ENCODE measurements around the gene TMEM126A. TPM values are rescaled to one million over a fixed set of nuclear protein-coding genes. Genes with fewer than 3 reads are reported as not detected.
A peak's percentile ranks its signal among the peaks of the same experiment; 100 is the strongest.
"Not testable (repeated sequence)": the region's sequence is repeated elsewhere in the genome, so short reads cannot be mapped to it uniquely, and the experiment has no call there.

Gene TMEM126A
- total RNA-seq, 8 experiments from 2014 or later: 23.2 to 57.5 (median 37.7) TPM

- Histone ChIP-seq H3K4me3 (peak overlapping the region; percentile 57 to 90 (median 77)), H3K4me1 (replicated peaks in 1 of 2) (peaks cover 4 to 33% of the 10 kb centered on the region in 2 donors), H3K27ac (peak overlapping the region; percentile 95 to 99)
- in situ Hi-C loops (cut with MboI; ENCODE audit: low pct_unique_long_range_greater_than_20kb in 2 of 9, low sequenced_read_pairs in 9 of 9, unreplicated experiment in 9 of 9): no loop called here
- ATAC-seq (replicated peaks in 6 of 8): peak; percentile 30 to 50 (median 44)
- WGBS, 10 experiments: 0 to 3% (median 0%) methylated on average over 1 to 36 of the region's 73 CpGs; no CpG with 5 or more reads in 1 of the 10 experiments
These were observed 16.2 kb downstream of the TMEM126A start for GRCh38 chr11:85663753-85664614.

DNA sequence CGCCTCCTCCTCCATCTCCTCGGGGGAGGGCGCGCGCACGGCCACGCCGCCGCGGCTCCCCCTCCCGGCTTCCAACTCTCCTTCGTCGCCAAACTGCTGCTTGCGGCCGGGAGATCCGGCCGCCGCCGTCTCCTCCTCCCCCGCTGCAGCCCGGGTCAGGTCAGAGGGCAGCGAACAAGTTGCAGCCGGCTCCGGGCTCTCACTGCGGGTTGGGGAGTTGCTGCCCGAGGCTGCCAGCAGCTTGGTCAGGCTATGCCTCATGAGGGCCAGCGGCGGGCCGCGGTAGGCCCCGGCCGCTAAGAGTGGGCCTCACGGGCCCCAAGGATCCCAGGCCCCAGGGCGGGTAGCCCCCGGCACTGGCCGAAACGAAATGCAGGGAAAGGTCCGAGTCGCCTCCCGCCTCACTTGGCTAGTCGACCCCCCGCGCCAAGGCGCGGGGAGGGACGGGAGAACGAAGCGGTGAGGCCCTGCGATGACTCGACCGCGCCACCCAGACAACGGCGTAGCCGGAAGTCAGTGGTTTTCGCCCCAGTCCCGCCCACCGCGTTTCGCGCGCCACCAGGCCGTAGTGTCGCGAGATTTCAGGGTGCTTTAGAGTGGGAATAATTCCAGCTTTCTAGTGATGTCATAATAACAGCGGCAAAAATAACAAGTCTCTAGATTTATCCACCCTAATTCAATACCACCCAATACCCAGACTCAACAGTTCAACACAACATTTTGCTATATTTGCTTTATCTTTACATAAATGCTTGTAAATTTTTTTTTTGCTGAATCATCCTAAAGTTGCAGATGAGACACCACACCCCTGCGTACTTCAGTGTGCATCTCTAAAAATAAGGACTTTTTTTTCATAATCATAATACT is 17.1 kb downstream of the TMEM126A start, which contains the start of gene CREBZF:
Gene CREBZF (minus strand): TSS at position 515 of the 867 bp plus-strand sequence. CDS start 254 bp downstream, at position 261.
- peak; percentile 88 to 94 (median 90) for ATAC-seq (replicated peaks in 6 of 8)
- peaks cover 4 to 24% of the 10 kb centered on the region in 2 donors for H3K4me1 ChIP-seq (replicated peaks in 1 of 2)
- peak within 1 kb of the TSS; percentile 95 to 99 for H3K27ac ChIP-seq
- in situ Hi-C loops (cut with MboI; ENCODE audit: low pct_unique_long_range_greater_than_20kb in 2 of 9, low sequenced_read_pairs in 9 of 9, unreplicated experiment in 9 of 9): no loop called here
- 0 to 71% (median 4%) methylated on average over 1 to 21 of the region's 67 CpGs; no CpG with 5 or more reads in 1 of the 10 experiments for WGBS, 10 experiments
- peak within 1 kb of the TSS; percentile 57 to 90 (median 77) for H3K4me3 ChIP-seq

- Histone ChIP-seq H3K4me1 (replicated peaks in 1 of 2) (peaks cover 4 to 17% of the 10 kb centered on the region in 2 donors), H3K4me3 (no peak overlapping the region), H3K27ac (no peak overlapping the region)
- in situ Hi-C loops (cut with MboI; ENCODE audit: low pct_unique_long_range_greater_than_20kb in 2 of 9, low sequenced_read_pairs in 9 of 9, unreplicated experiment in 9 of 9): no loop called here
- WGBS, 10 experiments: 20 to 100% (median 72%) methylated on average over 1 to 5 of the region's 5 CpGs
- ATAC-seq (replicated peaks in 6 of 8): no peak
These were observed 18.0 kb downstream of the TMEM126A start for GRCh38 chr11:85665733-85666132.

- no peak for ATAC-seq (replicated peaks in 6 of 8)
- Histone ChIP-seq H3K4me3 (no peak overlapping the region), H3K4me1 (replicated peaks in 1 of 2) (peaks cover 4 to 8% of the 10 kb centered on the region in 2 donors), H3K27ac (no peak overlapping the region)
- in situ Hi-C loops (cut with MboI; ENCODE audit: low pct_unique_long_range_greater_than_20kb in 2 of 9, low sequenced_read_pairs in 9 of 9, unreplicated experiment in 9 of 9): no loop called here
- WGBS, 10 experiments: 48 to 100% (median 86%) methylated on average over 1 to 3 of the region's 3 CpGs; no CpG with 5 or more reads in 3 of the 10 experiments
These were observed 18.9 kb downstream of the TMEM126A start for GRCh38 chr11:85666687-85667086.

GRCh38 chr11:85668157-85668556 is 20.4 kb downstream of the TMEM126A start:
- Histone ChIP-seq H3K27ac (no peak overlapping the region), H3K4me3 (no peak overlapping the region), H3K4me1 (replicated peaks in 1 of 2) (peaks cover 4 to 8% of the 10 kb centered on the region in 2 donors)
- no peak for ATAC-seq (replicated peaks in 6 of 8)
- WGBS, 10 experiments: 45 to 100% (median 92%) methylated on average over 1 of the region's 1 CpG
- in situ Hi-C loops (cut with MboI; ENCODE audit: low pct_unique_long_range_greater_than_20kb in 2 of 9, low sequenced_read_pairs in 9 of 9, unreplicated experiment in 9 of 9): no loop called here

DNA sequence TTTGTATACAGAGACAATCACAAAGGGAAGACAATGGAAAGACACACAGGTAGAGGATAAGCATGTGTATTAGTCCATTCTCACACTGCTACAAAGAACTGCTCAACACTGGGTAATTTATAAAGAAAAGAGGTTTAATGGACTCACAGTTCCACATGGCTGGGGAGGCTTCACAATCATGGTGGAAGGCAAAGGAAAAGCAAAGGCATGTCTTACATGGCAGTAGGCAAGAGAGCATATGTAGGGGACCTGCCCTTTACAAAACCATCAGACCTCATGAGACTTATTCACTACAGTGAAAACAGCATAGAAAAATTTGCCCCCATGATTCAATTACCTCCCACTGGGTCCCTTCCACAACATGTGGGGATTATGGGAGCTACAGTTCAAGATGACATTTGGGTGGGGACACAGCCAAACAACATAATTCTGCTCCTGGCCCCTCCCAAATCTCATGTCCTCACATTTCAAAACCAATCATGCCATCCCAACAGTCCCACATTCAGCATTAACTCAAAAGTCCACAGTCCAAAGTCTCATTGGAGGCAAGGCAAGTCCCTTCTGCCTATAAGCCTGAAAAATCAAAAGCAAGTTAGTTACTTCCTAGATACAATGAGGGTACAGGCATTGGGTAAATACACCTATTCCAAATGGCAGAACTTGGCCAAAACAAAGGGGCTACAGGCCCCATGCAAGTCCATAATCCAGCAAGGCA is 23.3 kb downstream of the TMEM126A start:
- H3K4me1 ChIP-seq (replicated peaks in 1 of 2); ATAC-seq (replicated peaks in 6 of 8); H3K4me3 ChIP-seq; H3K27ac ChIP-seq; in situ Hi-C loops (cut with MboI; ENCODE audit: low pct_unique_long_range_greater_than_20kb in 2 of 9, low sequenced_read_pairs in 9 of 9, unreplicated experiment in 9 of 9): not testable (repeated sequence)

- Histone ChIP-seq H3K4me1 (replicated peaks in 1 of 2) (no peaks in the 10 kb centered on the region), H3K27ac (no peak overlapping the region), H3K4me3 (no peak overlapping the region)
- WGBS, 10 experiments: 5 to 80% (median 30%) methylated on average over 1 to 5 of the region's 8 CpGs; no CpG with 5 or more reads in 1 of the 10 experiments
- in situ Hi-C loops (cut with MboI; ENCODE audit: low pct_unique_long_range_greater_than_20kb in 2 of 9, low sequenced_read_pairs in 9 of 9, unreplicated experiment in 9 of 9): no loop called here
- peak in 2 of 8 experiments; percentile 31 to 68 for ATAC-seq (replicated peaks in 6 of 8)
These were observed 24.5 kb downstream of the TMEM126A start for GRCh38 chr11:85672105-85672902.

GRCh38 chr11:85673393-85673792 is 25.6 kb downstream of the TMEM126A start:
- Histone ChIP-seq H3K4me3 (no peak overlapping the region), H3K27ac (no peak overlapping the region), H3K4me1 (replicated peaks in 1 of 2) (no peaks in the 10 kb centered on the region)
- in situ Hi-C loops (cut with MboI; ENCODE audit: low pct_unique_long_range_greater_than_20kb in 2 of 9, low sequenced_read_pairs in 9 of 9, unreplicated experiment in 9 of 9): no loop called here
- 50 to 100% (median 83%) methylated on average over 1 to 3 of the region's 3 CpGs; no CpG with 5 or more reads in 1 of the 10 experiments for WGBS, 10 experiments
- ATAC-seq (replicated peaks in 6 of 8): no peak

- in situ Hi-C loops (cut with MboI; ENCODE audit: low pct_unique_long_range_greater_than_20kb in 2 of 9, low sequenced_read_pairs in 9 of 9, unreplicated experiment in 9 of 9): no loop called here
- no peak overlapping the region for H3K27ac ChIP-seq
- 0 to 95% (median 78%) methylated on average over 1 to 4 of the region's 4 CpGs for WGBS, 10 experiments
- H3K4me3 ChIP-seq: no peak overlapping the region
- no peaks in the 10 kb centered on the region for H3K4me1 ChIP-seq (replicated peaks in 1 of 2)
- ATAC-seq (replicated peaks in 6 of 8): no peak
These were observed 31.8 kb downstream of the TMEM126A start for GRCh38 chr11:85679576-85679975.

- WGBS, 10 experiments: 80 to 100% (median 80%) methylated on average over 1 of the region's 1 CpG; no CpG with 5 or more reads in 7 of the 10 experiments
- peak in 1 of 8 experiments; percentile 31 for ATAC-seq (replicated peaks in 6 of 8)
- in situ Hi-C loops (cut with MboI; ENCODE audit: low pct_unique_long_range_greater_than_20kb in 2 of 9, low sequenced_read_pairs in 9 of 9, unreplicated experiment in 9 of 9): no loop called here
These were observed 33.1 kb downstream of the TMEM126A start for GRCh38 chr11:85680897-85681296.

GRCh38 chr11:85682330-85683305 is 34.9 kb downstream of the TMEM126A start:
- H3K4me1 ChIP-seq (replicated peaks in 1 of 2): peaks cover 0 to 4% of the 10 kb centered on the region in 2 donors
- peak in 2 of 8 experiments; percentile 12 to 18 for ATAC-seq (replicated peaks in 6 of 8)
- in situ Hi-C loops (cut with MboI; ENCODE audit: low pct_unique_long_range_greater_than_20kb in 2 of 9, low sequenced_read_pairs in 9 of 9, unreplicated experiment in 9 of 9): no loop called here
- WGBS, 10 experiments: 0 to 100% (median 90%) methylated on average over 1 to 23 of the region's 43 CpGs; no CpG with 5 or more reads in 1 of the 10 experiments
- H3K4me3 ChIP-seq: no peak overlapping the region
- no peak overlapping the region for H3K27ac ChIP-seq

More at GRCh38 chr11:85680897-85681296, 33.1 kb downstream of the TMEM126A start:
- H3K4me1 ChIP-seq (replicated peaks in 1 of 2): peaks cover 0 to 4% of the 10 kb centered on the region in 2 donors
- no peak overlapping the region for H3K27ac ChIP-seq
- H3K4me3 ChIP-seq: no peak overlapping the region
